HG03196 (cell line): ENCODE data around the gene MANEA.
"Not testable (repeated sequence)": the region's sequence is repeated elsewhere in the genome, so short reads cannot be mapped to it uniquely, and the experiment has no call there.

ENCODE experiments used
- ATAC-seq: cut with Tn5 transposase; IDR thresholded peaks from one replicate; pipeline ENCODE4 v1.9.1; 2021; ENCODE audit not compliant: unreplicated experiment

MANEA gene

GRCh38 chr6:95584226-95584625 lies 6.9 kb downstream of the MANEA start:
- ATAC-seq: not testable (repeated sequence)

- no peak for ATAC-seq
Observed at GRCh38 chr6:95587989-95588388, 10.7 kb downstream of the MANEA start.

GRCh38 chr6:95589067-95589466 lies 11.7 kb downstream of the MANEA start:
- no peak for ATAC-seq

GRCh38 chr6:95589826-95590570 lies 12.7 kb downstream of the MANEA start:
- ATAC-seq: no peak

GRCh38 chr6:95593025-95593424 lies 15.7 kb downstream of the MANEA start:
- ATAC-seq: no peak

- no peak for ATAC-seq
Observed at GRCh38 chr6:95596021-95596420, 18.7 kb downstream of the MANEA start.

GRCh38 chr6:95599706-95600105 lies 22.4 kb downstream of the MANEA start:
- no peak for ATAC-seq

- no peak for ATAC-seq
Observed at GRCh38 chr6:95601133-95601532, 23.8 kb downstream of the MANEA start.

GRCh38 chr6:95614094-95614493 lies 36.8 kb downstream of the MANEA start:
- ATAC-seq: no peak

GRCh38 chr6:95629551-95629950 lies 52.2 kb downstream of the MANEA start:
- no peak for ATAC-seq

GRCh38 chr6:95636552-95637431 lies 59.5 kb downstream of the MANEA start:
- ATAC-seq: no peak

GRCh38 chr6:95648636-95649035 lies 71.3 kb downstream of the MANEA start:
- no peak for ATAC-seq

GRCh38 chr6:95649451-95649850 lies 72.1 kb downstream of the MANEA start:
- ATAC-seq: no peak

- ATAC-seq: no peak
Observed at GRCh38 chr6:95654176-95654575, 76.8 kb downstream of the MANEA start.

GRCh38 chr6:95658886-95659285 lies 81.6 kb downstream of the MANEA start:
- ATAC-seq: no peak
